ENCODE results near the gene TENT5C.

Gene TENT5C

DNA sequence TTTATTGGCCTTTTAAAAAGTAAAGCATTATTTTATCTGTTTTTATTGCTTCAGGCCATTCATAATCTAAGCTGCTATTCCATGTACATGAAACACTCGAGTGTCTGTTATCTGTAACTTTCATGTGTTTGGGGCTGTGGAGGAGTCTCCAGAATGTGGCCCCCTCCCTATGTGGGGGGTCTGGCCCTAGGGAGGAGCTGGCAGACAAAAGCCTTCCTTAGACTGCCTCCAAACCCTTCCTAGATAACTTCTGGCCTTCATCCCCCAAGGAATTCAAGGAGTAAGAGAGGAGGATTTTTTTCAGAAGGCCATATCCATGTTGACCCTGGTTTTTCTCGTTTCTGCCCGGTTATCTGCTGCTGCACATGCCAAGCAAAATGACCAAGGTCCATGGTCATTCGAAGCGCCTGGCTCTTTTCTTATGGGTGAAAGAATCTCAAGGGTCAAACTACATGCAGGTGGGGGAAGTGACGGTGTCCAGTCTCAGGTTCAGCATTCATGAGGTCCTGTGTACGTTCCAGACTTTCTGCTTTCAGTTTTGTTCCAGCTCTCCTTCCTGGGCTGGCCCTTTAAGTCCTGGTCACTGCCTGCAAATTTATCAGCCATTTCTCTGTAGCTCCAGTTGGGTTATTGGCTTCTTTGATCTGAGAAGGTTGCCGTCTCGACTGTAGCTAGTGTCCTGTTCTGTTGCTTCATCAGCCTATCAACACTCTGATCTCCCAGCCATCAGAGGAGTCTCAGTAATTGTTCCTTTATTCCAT lies 8.3 kb downstream of the TENT5C start:
- DNase-seq (ENCODE audit: low spot score) = no peak

DNA sequence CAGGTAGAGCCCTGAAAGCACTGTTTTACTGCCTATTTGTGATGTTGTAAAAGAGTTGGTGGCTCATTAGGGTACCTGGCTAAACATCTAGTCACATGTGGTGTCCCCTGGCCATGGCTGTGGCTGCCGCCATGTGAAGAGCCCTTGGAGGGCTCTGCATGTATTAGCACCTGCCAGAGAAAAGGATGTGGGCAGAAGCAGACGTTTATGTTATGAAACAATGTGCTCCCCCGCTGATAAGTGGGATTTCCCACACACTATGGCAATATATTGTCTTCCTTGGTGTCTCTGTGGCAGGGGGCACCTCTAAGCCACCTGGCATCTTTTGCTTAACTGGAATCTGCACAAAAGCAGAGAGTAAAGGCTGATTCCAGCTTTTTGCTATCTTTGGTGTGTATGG lies 9.6 kb downstream of the TENT5C start:
- no peak for DNase-seq (ENCODE audit: low spot score)

DNA sequence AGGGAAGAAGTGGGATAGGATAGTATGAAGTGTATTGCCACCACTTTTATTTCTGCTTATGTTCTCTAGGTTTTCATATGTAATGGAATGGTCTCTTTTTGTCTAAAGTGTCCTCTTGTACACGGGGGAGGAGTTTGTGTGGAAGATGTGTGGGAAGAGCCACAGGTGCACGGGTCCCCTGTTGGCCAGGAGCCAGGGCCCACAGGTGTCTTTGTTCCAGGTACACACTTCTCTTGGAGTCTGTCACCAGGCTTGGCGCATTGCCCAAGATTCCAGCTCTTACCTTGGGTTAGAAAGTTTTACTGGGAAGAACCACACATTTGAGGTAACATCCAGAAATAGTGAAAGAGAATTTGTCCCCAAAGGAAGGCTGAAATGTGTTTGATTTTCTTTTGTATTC lies 10.5 kb downstream of the TENT5C start:
- no peak for DNase-seq (ENCODE audit: low spot score)

DNA sequence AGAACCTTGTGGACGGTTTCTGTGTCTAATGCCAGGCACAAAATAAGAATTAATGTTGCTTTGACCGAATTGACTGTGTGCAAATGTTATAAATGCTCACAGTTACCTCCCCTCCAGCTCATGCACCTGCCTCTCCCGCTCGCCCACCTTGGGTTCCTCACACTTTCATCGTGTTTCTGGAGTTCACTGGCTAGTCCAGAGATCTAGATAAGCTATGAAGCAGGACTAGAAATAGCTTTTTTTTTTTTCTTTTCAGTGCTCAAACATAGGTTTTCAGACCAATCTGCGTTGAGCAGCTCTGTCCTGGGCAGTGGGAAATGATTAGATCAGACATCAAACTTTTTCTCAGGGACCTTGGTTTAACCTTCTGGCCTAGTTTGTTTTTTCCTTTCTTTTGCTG lies 11.1 kb downstream of the TENT5C start:
- no peak for DNase-seq (ENCODE audit: low spot score)

DNA sequence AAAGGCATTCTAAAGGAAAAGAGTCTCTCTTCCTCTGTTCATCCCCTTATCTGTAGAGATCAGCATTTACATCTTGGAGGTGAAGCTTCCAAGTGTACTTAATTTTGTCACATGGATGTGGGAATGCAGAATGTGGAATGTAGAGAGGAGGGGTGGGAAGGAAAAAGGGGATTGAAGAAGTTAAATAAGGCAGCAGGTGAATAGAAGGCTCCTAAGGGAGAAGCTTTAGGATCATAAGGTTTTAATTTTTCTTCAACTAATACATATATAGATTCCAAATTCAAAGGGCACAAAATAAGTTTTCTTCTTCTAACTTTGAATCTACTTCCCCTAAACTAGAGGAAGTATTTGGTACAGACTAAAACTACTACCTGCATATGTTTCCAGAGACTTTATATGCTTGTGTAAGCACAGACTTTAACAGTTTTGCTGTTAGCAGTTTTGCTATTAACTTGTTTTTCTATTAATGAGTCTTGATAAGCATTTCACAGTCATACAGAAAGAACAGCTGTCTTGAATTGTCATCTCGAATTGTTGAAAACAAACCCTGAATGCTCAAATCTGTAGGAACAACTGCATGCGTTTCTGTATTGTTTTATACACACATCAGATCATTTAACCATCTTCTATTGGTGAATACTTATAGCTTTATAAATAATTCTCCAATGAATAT lies 12.7 kb downstream of the TENT5C start:
- no peak for DNase-seq (ENCODE audit: low spot score)

DNA sequence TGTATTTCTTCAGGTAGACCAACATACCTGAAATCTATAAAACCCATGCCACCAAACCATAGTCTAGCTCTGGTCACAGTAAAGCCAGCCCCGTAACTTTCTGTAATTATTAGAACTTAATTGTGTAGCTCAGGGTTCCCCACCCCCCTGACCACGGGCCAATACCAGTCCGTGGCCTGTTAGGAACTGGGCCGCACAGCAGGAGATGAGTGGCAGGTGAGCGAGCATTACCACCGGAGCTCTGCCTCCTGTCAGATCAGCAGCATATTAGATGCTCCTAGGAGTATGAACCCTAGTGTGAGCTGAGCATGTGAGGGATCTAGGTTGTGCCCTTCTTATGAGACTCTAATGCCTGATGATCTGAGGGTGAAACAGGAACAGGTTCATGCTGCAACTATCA lies 14.6 kb downstream of the TENT5C start:
- no peak for DNase-seq (ENCODE audit: low spot score)

DNA sequence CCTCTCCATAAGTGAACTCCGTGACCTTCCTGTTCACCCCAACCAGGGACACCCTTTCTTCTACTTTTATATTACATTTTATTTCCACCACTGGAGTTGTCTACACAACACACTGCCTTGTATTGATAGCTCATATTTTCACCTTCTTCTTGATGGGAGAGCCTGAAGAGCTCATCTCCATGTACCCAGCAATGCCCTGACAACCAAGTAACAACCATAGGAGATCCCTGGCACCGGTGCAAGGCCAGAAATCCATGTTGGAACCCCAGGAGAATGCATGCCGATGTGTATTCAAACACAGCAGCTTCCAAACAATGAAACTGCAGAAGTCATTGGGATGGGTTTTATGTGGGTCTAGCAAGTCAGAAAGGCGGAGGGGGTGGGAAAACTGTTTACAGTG lies 15.5 kb downstream of the TENT5C start:
- no peak for DNase-seq (ENCODE audit: low spot score)

DNA sequence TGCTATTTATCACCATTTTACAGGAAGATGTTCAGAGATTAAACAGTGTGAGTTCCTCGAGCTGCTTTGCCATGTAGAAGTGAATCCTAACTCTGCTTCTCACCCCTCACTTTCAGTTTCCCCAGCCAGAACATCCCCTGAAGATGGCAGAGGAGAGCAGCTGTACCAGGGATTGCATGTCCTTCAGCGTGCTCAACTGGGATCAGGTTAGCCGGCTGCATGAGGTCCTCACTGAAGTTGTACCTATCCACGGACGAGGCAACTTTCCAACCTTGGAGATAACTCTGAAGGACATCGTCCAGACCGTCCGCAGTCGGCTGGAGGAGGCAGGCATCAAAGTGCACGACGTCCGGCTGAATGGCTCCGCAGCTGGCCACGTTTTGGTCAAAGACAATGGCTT lies 16.9 kb downstream of the TENT5C start:
- no peak for DNase-seq (ENCODE audit: low spot score)

DNA sequence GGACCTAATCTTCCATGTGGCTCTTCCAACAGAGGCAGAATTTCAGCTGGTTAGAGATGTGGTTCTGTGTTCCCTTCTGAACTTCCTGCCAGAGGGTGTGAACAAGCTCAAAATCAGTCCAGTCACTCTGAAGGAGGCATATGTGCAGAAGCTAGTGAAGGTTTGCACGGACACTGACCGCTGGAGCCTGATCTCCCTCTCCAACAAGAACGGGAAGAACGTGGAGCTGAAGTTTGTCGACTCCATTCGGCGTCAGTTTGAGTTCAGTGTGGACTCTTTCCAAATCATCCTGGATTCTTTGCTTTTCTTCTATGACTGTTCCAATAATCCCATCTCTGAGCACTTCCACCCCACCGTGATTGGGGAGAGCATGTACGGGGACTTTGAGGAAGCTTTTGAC lies 17.3 kb downstream of the TENT5C start:
- no peak for DNase-seq (ENCODE audit: low spot score)

DNA sequence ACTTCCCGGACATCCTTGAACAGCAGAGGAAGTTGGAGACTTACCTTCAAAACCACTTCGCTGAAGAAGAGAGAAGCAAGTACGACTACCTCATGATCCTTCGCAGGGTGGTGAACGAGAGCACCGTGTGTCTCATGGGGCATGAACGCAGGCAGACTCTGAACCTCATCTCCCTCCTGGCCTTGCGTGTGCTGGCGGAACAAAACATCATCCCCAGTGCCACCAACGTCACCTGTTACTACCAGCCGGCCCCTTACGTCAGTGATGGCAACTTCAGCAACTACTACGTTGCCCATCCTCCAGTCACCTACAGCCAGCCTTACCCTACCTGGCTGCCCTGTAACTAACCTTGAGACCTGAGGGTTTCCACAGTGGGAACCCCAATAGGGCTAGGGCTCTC lies 17.9 kb downstream of the TENT5C start:
- DNase-seq (ENCODE audit: low spot score) = no peak

DNA sequence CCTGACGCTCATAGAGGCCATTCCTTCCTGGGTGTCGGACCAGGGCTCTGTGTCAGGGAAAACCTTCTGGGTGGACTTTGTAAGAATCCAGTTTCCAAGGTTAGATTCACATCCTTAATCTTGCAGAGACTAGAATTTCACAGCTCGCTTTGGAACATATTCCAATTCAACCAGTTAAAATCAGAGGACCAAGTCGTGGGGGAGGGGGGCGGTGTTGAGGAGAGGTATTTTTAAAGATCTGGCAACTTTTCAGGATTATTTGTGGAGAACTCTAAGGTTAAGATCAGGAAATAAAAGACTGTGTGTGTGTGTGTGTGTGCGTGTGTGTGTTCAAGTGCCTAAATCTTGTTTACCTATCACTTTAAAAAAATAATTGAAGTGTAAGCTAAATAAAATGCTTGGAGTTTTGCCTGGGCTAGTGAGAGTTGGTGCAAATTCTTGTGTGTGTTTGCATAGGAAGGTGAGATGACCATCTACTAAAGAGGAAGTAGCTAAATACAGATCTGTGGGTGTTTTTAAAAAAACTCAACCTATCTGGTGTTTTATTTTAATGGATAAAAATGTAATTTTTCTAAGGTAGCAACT lies 21.8 kb downstream of the TENT5C start:
- no peak for DNase-seq (ENCODE audit: low spot score)

DNA sequence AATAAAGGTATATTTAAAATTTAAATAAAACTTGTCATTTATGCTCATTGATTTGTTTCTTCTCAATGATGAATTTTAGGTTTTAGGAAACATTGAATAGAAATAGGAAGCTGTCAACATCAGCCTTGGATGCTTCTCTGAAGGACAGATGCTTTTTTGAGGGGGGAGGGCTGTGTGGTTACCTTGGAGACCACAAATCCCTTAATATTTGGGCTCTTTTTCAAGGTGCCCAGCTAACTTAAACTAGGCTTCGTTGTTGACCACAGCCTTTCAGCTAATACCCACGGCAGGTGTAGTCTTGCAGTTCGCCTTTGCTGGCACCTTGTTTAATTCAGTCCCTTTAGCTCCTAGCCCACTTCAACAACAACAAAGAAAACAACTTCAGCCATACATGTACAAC lies 22.5 kb downstream of the TENT5C start:
- DNase-seq (ENCODE audit: low spot score) = no peak

DNA sequence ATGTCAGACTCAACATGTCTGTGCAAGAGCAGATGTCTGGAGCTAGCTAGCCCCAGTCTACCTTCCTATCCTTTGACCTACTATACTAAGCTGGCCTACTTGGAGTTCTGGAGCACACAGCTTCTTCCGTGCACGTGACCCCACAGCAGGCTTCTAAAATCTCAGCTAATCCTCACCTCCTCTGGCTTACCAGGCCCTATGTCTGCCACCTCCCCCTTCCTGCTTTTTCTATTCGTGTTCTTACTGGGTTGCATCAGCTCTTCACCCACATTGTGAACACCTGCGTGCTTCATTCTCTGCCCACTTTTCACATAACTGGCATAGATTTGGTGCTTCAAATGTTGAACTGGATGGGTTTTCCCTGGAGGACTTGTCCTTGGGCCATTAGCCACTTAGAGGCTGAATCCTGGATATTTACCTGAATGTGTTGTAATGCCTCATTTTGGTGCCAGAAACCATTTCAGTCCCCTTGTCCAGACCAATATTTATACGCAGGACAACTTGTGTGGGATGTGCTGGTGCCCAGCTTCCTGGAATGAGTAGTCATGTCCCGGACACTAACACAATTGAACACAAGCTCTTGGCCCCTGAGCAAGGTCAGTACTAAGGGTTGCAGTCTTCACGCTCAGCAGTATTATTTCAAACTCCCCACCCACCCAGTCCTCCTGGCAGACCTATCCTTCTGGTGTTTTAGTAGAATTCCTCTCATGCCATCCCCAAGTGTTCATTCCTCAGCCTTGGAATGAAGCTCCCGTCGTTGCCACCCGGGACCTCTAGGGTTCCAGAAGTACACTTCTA lies 24.0 kb downstream of the TENT5C start:
- DNase-seq (ENCODE audit: low spot score) = no peak

DNA sequence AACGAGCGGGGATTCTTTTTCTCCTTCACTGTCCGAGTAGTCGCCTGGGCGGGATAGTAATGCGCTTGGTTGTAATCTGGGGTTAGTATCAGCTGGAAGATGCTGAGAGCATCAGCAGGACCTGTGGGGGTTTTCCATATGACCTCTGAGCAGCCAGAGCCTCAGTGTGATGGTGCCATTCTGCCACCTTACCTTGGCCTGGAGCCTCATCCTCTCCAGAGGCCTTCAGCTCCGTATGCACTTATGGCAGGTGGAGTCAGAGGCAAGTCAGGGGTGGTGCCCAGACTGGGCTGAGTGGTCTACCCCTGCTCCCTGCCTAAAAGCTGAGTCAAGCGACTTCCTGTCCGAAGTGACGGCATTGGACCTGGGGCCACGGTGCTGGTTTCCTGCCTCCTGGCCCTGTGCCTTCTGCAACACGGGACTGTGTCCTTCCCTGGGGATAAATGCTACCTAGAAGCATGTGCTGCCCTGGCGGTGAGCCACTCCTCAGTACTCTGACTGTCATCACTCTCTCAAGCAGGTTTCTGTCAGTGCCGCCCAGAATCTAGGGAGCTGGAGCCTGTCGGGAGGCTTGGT lies 24.7 kb downstream of the TENT5C start:
- DNase-seq (ENCODE audit: low spot score) = no peak

DNA sequence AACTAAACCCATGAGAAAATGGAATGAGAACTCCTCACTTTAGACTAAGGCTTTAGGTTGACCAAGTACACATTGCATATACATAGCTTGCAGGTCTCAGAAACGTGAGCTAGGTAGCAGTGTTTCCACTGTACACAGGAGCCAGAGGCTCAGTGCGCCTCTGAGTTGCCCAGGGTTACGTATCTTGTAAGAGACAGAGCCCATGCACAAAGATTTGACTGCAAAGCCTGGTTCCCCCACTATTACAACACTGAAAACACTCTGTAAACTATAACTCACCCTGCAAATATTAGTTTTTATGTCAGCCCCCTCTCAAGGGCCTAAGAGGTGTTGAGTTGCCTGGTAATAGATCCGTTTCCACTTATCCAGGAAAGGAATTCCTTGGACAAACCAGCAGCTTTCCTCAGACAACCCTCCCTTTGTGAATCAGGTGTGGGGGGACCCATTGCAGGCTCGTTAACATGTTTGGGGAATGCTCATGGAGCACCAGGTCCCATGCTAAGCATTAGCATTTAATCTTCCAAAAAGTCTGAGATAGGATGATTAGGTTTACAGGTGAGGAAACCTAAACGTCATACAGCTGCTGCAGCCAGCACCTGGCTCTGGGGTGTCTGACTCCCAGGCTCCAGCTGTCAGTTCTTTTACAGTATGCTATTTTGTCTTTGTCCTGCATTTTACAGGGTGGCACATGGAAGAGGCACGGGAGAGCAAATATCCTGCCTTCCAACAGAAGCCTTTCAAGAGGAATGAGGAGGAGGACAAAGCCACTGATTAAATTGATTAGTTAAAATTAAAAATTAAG lies 25.7 kb downstream of the TENT5C start:
- no peak for DNase-seq (ENCODE audit: low spot score)

DNA sequence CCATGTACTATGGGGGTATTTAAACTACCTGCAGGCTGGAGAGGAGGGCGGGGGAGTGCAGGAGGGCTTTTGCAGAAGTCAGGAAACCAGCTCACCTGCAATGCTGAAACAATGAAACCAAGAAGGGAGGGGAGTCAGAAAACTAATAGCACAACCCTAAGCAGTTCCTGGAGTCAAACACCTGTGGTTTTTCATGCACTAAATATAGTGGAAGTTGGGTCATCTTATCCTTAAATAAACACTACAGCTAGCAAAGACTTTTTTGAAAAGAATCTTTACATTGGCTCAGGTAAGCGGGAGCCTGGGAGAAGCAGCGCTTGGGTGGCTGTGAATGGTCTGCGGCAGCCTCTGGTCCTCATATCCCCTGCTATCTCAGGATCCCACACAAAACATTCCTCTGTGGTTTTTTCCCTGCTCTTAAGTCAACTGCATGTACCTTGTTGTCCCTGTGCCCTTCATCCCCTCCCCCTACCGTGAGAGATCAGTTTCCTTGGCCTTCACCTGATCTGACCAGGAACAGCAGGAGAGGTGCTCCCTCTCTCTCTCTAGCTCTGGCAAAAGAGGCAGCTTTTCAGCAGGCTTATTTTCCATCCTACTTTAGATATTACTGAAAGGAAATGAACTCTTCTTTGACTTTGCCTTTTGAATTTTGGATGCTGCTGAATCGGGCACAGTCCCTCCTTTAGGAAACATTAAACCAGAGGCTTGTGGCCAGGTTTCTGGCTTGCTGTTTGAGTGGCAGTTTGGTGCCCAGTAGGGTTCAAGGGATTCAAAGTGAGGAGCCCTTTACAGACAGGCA lies 26.6 kb downstream of the TENT5C start:
- DNase-seq (ENCODE audit: low spot score) = no peak

DNA sequence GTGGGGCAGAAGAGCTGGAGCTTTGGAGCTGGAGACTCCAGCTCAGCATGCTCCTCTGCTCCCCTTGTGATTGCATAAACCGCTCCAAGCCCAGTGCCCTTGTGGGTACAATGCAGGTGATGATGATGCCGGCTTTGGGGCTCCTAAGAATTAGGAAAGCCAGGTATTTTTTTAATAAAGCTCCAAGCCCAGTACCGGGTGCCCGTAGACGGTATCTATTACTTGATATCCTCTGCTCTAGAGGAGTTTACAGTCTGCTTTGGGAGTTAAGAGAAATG lies 27.2 kb downstream of the TENT5C start:
- no peak for DNase-seq (ENCODE audit: low spot score)

DNA sequence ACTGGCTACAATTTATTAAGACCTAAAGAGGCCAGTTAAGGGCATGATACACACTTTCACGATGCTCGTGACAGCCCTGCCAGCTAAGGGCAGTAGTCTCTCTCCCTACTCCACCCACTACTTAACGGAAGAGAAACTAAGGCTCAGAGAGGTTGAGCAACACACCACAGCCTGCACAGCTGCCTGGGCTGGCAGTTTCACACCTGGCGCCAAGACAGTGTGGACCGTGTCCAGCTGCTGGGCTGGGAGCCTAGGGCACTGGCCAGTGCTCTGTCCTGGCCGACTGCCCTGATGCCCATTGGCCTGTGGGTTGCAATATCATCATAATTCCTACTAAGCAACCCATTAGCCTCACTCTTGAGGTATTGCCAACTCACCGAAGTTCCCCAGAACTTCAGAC lies 27.6 kb downstream of the TENT5C start:
- no peak for DNase-seq (ENCODE audit: low spot score)

DNA sequence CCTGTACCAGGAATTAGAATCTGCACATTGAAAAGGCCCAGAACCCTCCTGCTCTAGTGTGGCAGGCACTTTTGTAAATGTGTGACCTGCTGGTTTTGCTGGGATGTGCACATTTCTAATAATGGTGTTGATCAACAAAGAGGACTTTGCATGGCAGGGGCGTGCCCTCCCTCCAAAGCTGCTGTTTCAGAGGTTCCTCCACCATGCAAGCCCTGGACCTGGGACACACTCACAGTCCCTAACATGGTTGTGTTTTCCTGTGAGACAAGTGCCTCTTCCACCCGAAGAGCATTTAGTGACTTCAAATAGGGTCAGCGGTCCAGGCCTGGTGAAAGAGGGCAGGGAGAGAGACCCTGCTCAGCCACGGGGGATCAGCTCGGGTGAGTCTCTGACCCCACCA lies 28.1 kb downstream of the TENT5C start:
- no peak for DNase-seq (ENCODE audit: low spot score)

DNA sequence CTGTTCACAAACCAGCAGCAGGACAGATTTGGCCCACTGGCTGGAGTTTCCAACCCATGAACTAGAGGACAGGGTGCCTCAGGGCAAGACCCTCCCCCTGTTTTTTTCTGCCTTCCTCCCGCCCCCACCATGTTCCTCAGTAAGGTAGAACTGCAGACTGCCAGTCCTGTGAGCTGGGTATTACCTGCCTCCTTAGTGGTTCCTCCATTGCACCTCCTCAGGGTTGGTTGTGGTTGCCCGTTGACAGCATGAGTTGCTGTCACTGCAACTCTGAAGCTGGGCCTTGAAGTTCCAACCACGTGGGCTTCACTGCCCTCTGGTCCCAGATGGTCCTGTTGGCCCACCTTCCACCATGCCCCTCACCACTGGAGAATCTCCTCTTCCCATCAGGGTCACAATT lies 28.8 kb downstream of the TENT5C start:
- DNase-seq (ENCODE audit: low spot score) = no peak

DNA sequence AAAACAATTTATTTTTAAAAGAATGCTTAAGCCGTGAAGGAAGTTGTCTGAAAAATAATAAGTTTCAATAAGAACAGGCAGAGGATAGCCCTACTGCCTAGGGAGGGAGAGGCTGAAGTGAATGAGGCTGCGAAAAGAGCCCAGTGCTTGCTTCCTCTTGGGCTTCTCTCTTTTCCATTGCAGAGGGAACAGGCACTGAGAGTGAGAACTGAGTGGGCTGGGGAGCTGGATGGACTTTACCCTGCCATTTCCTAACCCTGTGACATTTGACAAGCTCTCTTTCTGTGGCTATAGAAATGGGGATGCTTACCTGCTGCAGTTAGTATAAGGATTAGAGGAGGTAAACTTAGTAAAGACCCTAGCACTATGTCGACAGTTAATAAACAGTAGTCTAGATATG lies 30.0 kb downstream of the TENT5C start:
- peak; percentile 40 for DNase-seq (ENCODE audit: low spot score)

Measured in HuH-7 (cell line).